ENCODE measurements around the gene CKS2. TPM values are rescaled to one million over a fixed set of nuclear protein-coding genes. Genes with fewer than 3 reads are reported as not detected.
"Not testable (repeated sequence)": the region's sequence is repeated elsewhere in the genome, so short reads cannot be mapped to it uniquely, and the experiment has no call there.

CKS2 gene
- total RNA-seq, 1 experiment from 2014 or later: 132 TPM

- Histone ChIP-seq H3K36me3 (ENCODE audit: control insufficient read depth, insufficient read depth, low read length) (no peaks in the 10 kb centered on the region), H3K27me3 (ENCODE audit: control insufficient read depth, insufficient read depth, low read length) (no peaks in the 10 kb centered on the region), H3K27ac (ENCODE audit: low read length) (no peak overlapping the region), H3K9me3 (ENCODE audit: control insufficient read depth, insufficient read depth, low read depth, low read length) (no peaks in the 10 kb centered on the region), H3K4me3 (ENCODE audit: low read depth in 2 of 2, low read length in 2 of 2) (no peak overlapping the region), H3K4me1 (ENCODE audit: control insufficient read depth, insufficient read depth, low read length) (no peaks in the 10 kb centered on the region)
- DNase-seq (ENCODE audit: low read depth, low spot score) (no peak), ATAC-seq (no peak)
- TF ChIP-seq SIN3A (IDR thresholded peaks at IDR 0.05; ENCODE audit: borderline replicate concordance, insufficient read depth, low read depth, low read length) (no peak), TCF7L2 (IDR thresholded peaks at IDR 0.05; ENCODE audit: low read depth, low read length) (no peak), POLR2AphosphoS5 (IDR thresholded peaks at IDR 0.05; ENCODE audit: low read depth, low read length) (no peak), REST (IDR thresholded peaks at IDR 0.05; ENCODE audit: insufficient read depth in 1 of 2, low read depth in 2 of 2, low read length in 1 of 2) (no peak)
- TF ChIP-seq, protein P1, sequence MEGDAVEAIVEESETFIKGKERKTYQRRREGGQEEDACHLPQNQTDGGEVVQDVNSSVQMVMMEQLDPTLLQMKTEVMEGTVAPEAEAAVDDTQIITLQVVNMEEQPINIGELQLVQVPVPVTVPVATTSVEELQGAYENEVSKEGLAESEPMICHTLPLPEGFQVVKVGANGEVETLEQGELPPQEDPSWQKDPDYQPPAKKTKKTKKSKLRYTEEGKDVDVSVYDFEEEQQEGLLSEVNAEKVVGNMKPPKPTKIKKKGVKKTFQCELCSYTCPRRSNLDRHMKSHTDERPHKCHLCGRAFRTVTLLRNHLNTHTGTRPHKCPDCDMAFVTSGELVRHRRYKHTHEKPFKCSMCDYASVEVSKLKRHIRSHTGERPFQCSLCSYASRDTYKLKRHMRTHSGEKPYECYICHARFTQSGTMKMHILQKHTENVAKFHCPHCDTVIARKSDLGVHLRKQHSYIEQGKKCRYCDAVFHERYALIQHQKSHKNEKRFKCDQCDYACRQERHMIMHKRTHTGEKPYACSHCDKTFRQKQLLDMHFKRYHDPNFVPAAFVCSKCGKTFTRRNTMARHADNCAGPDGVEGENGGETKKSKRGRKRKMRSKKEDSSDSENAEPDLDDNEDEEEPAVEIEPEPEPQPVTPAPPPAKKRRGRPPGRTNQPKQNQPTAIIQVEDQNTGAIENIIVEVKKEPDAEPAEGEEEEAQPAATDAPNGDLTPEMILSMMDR (IDR thresholded peaks at IDR 0.05): no peak
- in situ Hi-C loops (cut with HindIII; ENCODE audit: low pct_unique_long_range_greater_than_20kb, low sequenced_read_pairs) (no loop called here), intact Hi-C loops (cut with micrococcal nuclease; ENCODE audit: unreplicated experiment) (no loop called here)
- ChIA-PET CTCF (no interaction called here), POLR2A (no interaction called here)
- BruUV-seq (replicated peaks): no TSS peak
Measured at GRCh38 chr9:89281106-89281505, 29.9 kb upstream of the CKS2 start.

DNA sequence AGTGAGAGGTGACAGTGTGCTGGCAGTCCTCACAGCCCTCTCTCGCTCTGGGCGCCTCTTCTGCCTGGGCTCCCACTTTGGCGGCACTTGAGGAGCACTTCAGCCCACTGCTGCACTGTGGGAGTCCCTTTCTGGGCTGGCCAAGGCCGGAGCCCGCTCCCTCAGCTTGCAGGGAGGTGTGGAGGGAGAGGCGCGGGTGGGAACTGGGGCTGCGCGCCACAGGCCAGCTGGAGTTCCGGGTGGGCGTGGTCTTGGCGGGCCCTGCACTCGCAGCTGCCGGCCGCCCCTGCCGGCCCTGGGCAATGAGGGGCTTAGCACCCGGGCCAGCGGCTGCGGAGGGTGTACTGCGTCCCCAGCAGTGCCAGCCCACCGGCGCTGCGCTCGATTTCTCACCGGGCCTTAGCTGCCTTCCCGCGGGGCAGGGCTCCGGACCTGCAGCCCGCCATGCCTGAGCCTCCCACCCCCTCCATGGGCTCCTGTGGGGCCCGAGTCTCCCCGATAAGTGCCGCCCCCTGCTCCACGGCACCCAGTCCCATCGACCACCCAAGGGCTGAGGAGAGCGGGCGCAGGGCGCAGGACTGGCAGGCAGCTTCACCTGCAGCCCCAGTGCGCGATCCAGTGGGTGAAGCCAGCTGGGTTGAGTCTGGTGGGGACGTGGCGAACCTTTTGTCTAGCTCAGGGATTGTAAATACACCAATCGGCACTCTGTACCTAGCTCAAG is 28.6 kb upstream of the CKS2 start:
- intact Hi-C loops (cut with micrococcal nuclease; ENCODE audit: unreplicated experiment); H3K4me3 ChIP-seq (ENCODE audit: low read depth in 2 of 2, low read length in 2 of 2); BruUV-seq (replicated peaks); H3K27me3 ChIP-seq (ENCODE audit: control insufficient read depth, insufficient read depth, low read length); H3K4me1 ChIP-seq (ENCODE audit: control insufficient read depth, insufficient read depth, low read length); H3K9me3 ChIP-seq (ENCODE audit: control insufficient read depth, insufficient read depth, low read depth, low read length); CTCF ChIA-PET; DNase-seq (ENCODE audit: low read depth, low spot score); H3K27ac ChIP-seq (ENCODE audit: low read length); H3K36me3 ChIP-seq (ENCODE audit: control insufficient read depth, insufficient read depth, low read length); in situ Hi-C loops (cut with HindIII; ENCODE audit: low pct_unique_long_range_greater_than_20kb, low sequenced_read_pairs); POLR2A ChIA-PET; ATAC-seq: not testable (repeated sequence)

DNA sequence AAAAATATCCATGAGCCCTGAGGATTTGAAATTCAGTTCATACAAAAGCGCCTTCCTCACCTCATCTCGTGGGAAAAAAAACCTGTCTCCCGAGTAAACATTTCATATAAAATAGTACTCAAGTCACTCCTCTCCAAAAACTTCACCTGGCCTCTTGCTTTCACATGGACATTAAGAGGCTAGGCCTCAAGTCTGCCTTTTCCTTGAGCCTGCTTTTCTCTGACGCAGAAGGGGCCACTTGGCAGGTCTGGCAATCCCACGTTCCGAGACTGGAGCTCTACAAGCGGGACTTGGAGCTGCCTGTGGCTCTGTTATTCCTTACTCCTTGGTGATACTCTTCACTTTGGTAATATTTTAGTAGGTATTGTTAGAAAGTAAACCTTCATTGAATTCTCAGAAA is 26.9 kb upstream of the CKS2 start:
- CTCF ChIA-PET: interaction anchor here (0.6 kb wide), 1 partner anchor 108 kb away, joined by 3 read pairs; no protein-coding TSS in a partner anchor
- ATAC-seq: no peak
- H3K36me3 ChIP-seq (ENCODE audit: control insufficient read depth, insufficient read depth, low read length): no peaks in the 10 kb centered on the region
- no peaks in the 10 kb centered on the region for H3K9me3 ChIP-seq (ENCODE audit: control insufficient read depth, insufficient read depth, low read depth, low read length)
- TF ChIP-seq SIN3A (IDR thresholded peaks at IDR 0.05; ENCODE audit: borderline replicate concordance, insufficient read depth, low read depth, low read length) (no peak), TCF7L2 (IDR thresholded peaks at IDR 0.05; ENCODE audit: low read depth, low read length) (no peak), REST (IDR thresholded peaks at IDR 0.05; ENCODE audit: insufficient read depth in 1 of 2, low read depth in 2 of 2, low read length in 1 of 2) (no peak), POLR2AphosphoS5 (IDR thresholded peaks at IDR 0.05; ENCODE audit: low read depth, low read length) (no peak)
- TF ChIP-seq, protein P1 (IDR thresholded peaks at IDR 0.05): no peak
- H3K27ac ChIP-seq (ENCODE audit: low read length): no peak overlapping the region
- intact Hi-C loops (cut with micrococcal nuclease; ENCODE audit: unreplicated experiment): no loop called here
- no peaks in the 10 kb centered on the region for H3K4me1 ChIP-seq (ENCODE audit: control insufficient read depth, insufficient read depth, low read length)
- POLR2A ChIA-PET: no interaction called here
- no peaks in the 10 kb centered on the region for H3K27me3 ChIP-seq (ENCODE audit: control insufficient read depth, insufficient read depth, low read length)
- no peak for DNase-seq (ENCODE audit: low read depth, low spot score)
- in situ Hi-C loops (cut with HindIII; ENCODE audit: low pct_unique_long_range_greater_than_20kb, low sequenced_read_pairs): no loop called here
- no TSS peak for BruUV-seq (replicated peaks)
- H3K4me3 ChIP-seq (ENCODE audit: low read depth in 2 of 2, low read length in 2 of 2): no peak overlapping the region
